ENCODE results near the gene PCMTD2. TPM values are rescaled to one million over a fixed set of nuclear protein-coding genes. Genes with fewer than 3 reads are reported as not detected.

The PCMTD2 gene
- total and polyA plus RNA-seq, 2 of the 13 experiments (the other 11 are each of a cell fraction or from before 2014, with no cell fraction given) = 47.0 to 76.9 TPM

DNA sequence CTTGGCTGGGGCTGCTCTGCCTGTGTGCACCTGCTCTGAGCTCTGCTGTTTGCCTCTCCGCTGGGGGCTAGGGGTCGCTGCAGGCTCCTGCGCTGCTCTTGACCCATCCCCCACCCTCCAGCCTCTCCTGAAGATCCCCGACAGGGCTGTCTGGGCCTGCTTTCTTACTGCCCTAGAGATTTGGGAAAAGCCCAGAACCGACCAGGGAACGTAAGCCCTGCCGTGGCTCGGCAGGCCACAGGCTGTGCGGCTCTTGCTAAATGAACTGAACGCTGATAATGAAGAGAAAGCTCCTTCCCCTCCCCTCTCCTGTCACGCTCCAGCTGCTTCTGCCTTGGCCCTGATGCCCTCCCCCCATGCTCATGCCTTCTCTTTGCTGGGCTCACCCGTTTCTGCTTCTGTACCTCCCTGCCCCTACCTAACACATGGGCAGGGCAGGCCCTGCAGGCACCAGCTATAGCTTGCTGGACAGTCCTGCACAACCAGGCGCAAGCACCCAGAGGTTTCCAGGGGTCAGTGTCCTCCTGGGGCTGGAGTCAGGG lies 32.0 kb upstream of the PCMTD2 start (continued):
- TF ChIP-seq, protein P1, sequence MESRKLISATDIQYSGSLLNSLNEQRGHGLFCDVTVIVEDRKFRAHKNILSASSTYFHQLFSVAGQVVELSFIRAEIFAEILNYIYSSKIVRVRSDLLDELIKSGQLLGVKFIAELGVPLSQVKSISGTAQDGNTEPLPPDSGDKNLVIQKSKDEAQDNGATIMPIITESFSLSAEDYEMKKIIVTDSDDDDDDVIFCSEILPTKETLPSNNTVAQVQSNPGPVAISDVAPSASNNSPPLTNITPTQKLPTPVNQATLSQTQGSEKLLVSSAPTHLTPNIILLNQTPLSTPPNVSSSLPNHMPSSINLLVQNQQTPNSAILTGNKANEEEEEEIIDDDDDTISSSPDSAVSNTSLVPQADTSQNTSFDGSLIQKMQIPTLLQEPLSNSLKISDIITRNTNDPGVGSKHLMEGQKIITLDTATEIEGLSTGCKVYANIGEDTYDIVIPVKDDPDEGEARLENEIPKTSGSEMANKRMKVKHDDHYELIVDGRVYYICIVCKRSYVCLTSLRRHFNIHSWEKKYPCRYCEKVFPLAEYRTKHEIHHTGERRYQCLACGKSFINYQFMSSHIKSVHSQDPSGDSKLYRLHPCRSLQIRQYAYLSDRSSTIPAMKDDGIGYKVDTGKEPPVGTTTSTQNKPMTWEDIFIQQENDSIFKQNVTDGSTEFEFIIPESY (CRISPR knock-in tag; IDR thresholded peaks at IDR 0.05) = peak; percentile 65
- peak; percentile 90; the same call in 1 of the 2 replicates for TF ChIP-seq TERF1 (CRISPR knock-in tag; IDR thresholded peaks at IDR 0.05)
- TF ChIP-seq, protein P2, sequence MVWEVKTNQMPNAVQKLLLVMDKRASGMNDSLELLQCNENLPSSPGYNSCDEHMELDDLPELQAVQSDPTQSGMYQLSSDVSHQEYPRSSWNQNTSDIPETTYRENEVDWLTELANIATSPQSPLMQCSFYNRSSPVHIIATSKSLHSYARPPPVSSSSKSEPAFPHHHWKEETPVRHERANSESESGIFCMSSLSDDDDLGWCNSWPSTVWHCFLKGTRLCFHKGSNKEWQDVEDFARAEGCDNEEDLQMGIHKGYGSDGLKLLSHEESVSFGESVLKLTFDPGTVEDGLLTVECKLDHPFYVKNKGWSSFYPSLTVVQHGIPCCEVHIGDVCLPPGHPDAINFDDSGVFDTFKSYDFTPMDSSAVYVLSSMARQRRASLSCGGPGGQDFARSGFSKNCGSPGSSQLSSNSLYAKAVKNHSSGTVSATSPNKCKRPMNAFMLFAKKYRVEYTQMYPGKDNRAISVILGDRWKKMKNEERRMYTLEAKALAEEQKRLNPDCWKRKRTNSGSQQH (CRISPR knock-in tag; IDR thresholded peaks at IDR 0.05; ENCODE audit: low read depth) = peak; percentile 67; the same call in 1 of the 2 replicates
- peak; percentile 32; the same call in 1 of the 2 replicates for TF ChIP-seq NR2F6 (IDR thresholded peaks at IDR 0.05)
- TF ChIP-seq NR2F6 (CRISPR knock-in tag; IDR thresholded peaks at IDR 0.05) = peak; percentile 83
- no peak for TF ChIP-seq THYN1 (CRISPR knock-in tag; IDR thresholded peaks at IDR 0.05; ENCODE audit: borderline replicate concordance, low read depth)
- TF ChIP-seq ZNF790 (CRISPR knock-in tag; IDR thresholded peaks at IDR 0.05; ENCODE audit: borderline replicate concordance) = no peak
- no peak for TF ChIP-seq KMT2B (CRISPR knock-in tag; IDR thresholded peaks at IDR 0.05)
- TF ChIP-seq DBP (CRISPR knock-in tag; IDR thresholded peaks at IDR 0.05; ENCODE audit: not compliant biosample characterization) = no peak
- TF ChIP-seq HCFC1 (IDR thresholded peaks at IDR 0.05; ENCODE audit: low read depth, low read length) = no peak
- TF ChIP-seq ZNF670 (CRISPR knock-in tag; IDR thresholded peaks at IDR 0.05; ENCODE audit: borderline replicate concordance) = 0 out of 2 replicates have a peak, but pooled peaks have one; percentile 73
- peak; percentile 93; the same call in 1 of the 2 replicates for TF ChIP-seq PCBP1 (IDR thresholded peaks at IDR 0.05; ENCODE audit: borderline replicate concordance, low read depth, low read length)
- TF ChIP-seq ATF7 (IDR thresholded peaks at IDR 0.05) = no peak
- 0 out of 2 replicates have a peak, but pooled peaks have one; percentile 22 for TF ChIP-seq ATF7 (CRISPR knock-in tag; IDR thresholded peaks at IDR 0.05)
- TF ChIP-seq FOXA3 (CRISPR knock-in tag; IDR thresholded peaks at IDR 0.05) = peak; percentile 53; the same call in 1 of the 2 replicates
- TF ChIP-seq CENPT (CRISPR knock-in tag; IDR thresholded peaks at IDR 0.05; ENCODE audit: low read depth) = no peak
- peak; percentile 56; the same call in 1 of the 2 replicates for TF ChIP-seq ZNF232 (CRISPR knock-in tag; IDR thresholded peaks at IDR 0.05; ENCODE audit: borderline replicate concordance)
- no peak for TF ChIP-seq ZNF260 (CRISPR knock-in tag; IDR thresholded peaks at IDR 0.05; ENCODE audit: borderline replicate concordance, low read depth)
- no peak for TF ChIP-seq ZNF83 (CRISPR knock-in tag; IDR thresholded peaks at IDR 0.05; ENCODE audit: borderline replicate concordance)
- TF ChIP-seq ZNF143 (CRISPR knock-in tag; IDR thresholded peaks at IDR 0.05) = no peak
- peak; percentile 60 for TF ChIP-seq THAP11 (CRISPR knock-in tag; IDR thresholded peaks at IDR 0.05)
- 0 out of 2 replicates have a peak, but pooled peaks have one; percentile 21 for TF ChIP-seq ZNF572 (CRISPR knock-in tag; IDR thresholded peaks at IDR 0.05)
